Keratinocyte (primary cell): ENCODE data around the gene TIGIT.

Experiments
- EZH2 ChIP-seq: IDR thresholded peaks from one replicate; pipeline ENCODE4 v1.6.1; 2012; ENCODE audit warnings: inconsistent platforms, mild to moderate bottlenecking, low read length, moderate library complexity
- TF ChIP-seq, protein P1 (sequence below), 3 experiments: IDR thresholded peaks in 1 of 3; conservative IDR thresholded peaks in 1 of 3; optimal IDR thresholded peaks in 1 of 3; 2 replicates in 2 of 3; 3 replicates in 1 of 3; pipeline versions ENCODE3 to v1.5.1; 2011; ENCODE audit warnings: low read length in 3 of 3, mild to moderate bottlenecking in 3 of 3, moderate library complexity in 2 of 3, control low read depth in 1 of 3, inconsistent platforms in 1 of 3; ENCODE audit not compliant: insufficient read depth in 2 of 3; ENCODE audit errors: extremely low read depth in 1 of 3

DNA sequence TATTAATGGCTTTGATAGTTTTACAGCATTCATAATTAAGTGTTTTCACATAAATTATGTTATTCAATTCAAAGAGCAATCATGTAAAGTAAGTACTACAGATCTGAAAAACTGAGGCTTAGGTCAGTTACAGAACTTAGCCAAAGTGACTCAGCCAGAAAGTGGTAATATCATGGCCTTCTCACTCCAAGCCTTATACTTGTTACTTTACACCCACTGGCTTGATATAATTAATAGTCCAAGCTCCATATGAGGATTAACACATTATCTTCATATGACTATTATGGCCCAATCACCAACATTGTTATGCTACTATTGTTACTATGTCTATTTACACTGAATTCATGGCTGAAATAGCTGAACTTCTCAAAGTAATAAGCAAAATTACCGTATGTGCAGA, 50.7 kb downstream of the TIGIT start:
- TF ChIP-seq, protein P1, sequence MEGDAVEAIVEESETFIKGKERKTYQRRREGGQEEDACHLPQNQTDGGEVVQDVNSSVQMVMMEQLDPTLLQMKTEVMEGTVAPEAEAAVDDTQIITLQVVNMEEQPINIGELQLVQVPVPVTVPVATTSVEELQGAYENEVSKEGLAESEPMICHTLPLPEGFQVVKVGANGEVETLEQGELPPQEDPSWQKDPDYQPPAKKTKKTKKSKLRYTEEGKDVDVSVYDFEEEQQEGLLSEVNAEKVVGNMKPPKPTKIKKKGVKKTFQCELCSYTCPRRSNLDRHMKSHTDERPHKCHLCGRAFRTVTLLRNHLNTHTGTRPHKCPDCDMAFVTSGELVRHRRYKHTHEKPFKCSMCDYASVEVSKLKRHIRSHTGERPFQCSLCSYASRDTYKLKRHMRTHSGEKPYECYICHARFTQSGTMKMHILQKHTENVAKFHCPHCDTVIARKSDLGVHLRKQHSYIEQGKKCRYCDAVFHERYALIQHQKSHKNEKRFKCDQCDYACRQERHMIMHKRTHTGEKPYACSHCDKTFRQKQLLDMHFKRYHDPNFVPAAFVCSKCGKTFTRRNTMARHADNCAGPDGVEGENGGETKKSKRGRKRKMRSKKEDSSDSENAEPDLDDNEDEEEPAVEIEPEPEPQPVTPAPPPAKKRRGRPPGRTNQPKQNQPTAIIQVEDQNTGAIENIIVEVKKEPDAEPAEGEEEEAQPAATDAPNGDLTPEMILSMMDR (optimal IDR thresholded peaks at IDR 0.05 in 1 of 3, IDR thresholded peaks at IDR 0.05 in 1 of 3, conservative IDR thresholded peaks at IDR 0.05 in 1 of 3; ENCODE audit: extremely low read depth in 1 of 3, insufficient read depth in 2 of 3, low read length in 3 of 3), result no peak
- TF ChIP-seq EZH2, result no peak
